Activated CD8-positive, alpha-beta T cell treated with anti-CD3 and anti-CD28 coated beads for 36 hours (primary cell): ENCODE data around the gene ESRRB. TPM values are rescaled to one million over a fixed set of nuclear protein-coding genes. Genes with fewer than 3 reads are reported as not detected.

Source experiments
- ATAC-seq: fragments of 200-7000 bp; cut with Tn5 transposase; one replicate; pipeline ENCODE4 v1.10.0; 2021; ENCODE audit warnings: mild to moderate bottlenecking, moderate library complexity
- CTCF ChIA-PET: fragments of 350-600 bp; sonication (Branson Sonifier 250); formaldehyde crosslinking; loops from one replicate; lab custom pipeline; 2021; ENCODE audit warnings: antibody characterized with exemption; lab: Charles Lee
- POLR2A ChIA-PET: fragments of 350-600 bp; sonication (Branson Sonifier 250); formaldehyde crosslinking; loops from one replicate; lab custom pipeline; 2021; ENCODE audit warnings: antibody characterized with exemption; lab: Charles Lee
- DNase-seq: peaks from one replicate; pipeline ENCODE4 v3.0.0-alpha.2; 2020
- H3K27ac Mint-ChIP-seq: one replicate; pipeline ENCODE4 v1.8.0; 2021; ENCODE audit warnings: mild to moderate bottlenecking, mixed read lengths
- H3K27me3 Mint-ChIP-seq: one replicate; pipeline ENCODE4 v1.8.0; 2021; ENCODE audit warnings: mixed read lengths
- H3K36me3 Mint-ChIP-seq: one replicate; pipeline ENCODE4 v1.8.0; 2021; ENCODE audit warnings: low read depth, mixed read lengths
- H3K4me1 Mint-ChIP-seq: one replicate; pipeline ENCODE4 v1.8.0; 2021; ENCODE audit warnings: low read depth, mixed read lengths
- H3K4me3 Mint-ChIP-seq: one replicate; pipeline ENCODE4 v1.8.0; 2021; ENCODE audit warnings: mild to moderate bottlenecking, moderate library complexity, mixed read lengths
- H3K9me3 Mint-ChIP-seq: one replicate; pipeline ENCODE4 v1.8.0; 2021; ENCODE audit warnings: mixed read lengths
- intact Hi-C: fragments of 100-400 bp; cut with micrococcal nuclease; formaldehyde crosslinking; loops from one replicate; pipeline ENCODE4 v1.10.0; 2022
- total RNA-seq, 2 experiments: library from RNA; stranded (reverse); gene quantifications; one replicate each; pipeline ENCODE4 v1.2.3, GENCODE V29; 2021
- TF ChIP-seq, protein P1 (sequence below): fragments of 200-600 bp; IDR thresholded peaks from one replicate; pipeline ENCODE4 v1.8.0; 2022; ENCODE audit warnings: antibody characterized with exemption, mild to moderate bottlenecking

ESRRB gene
- total RNA-seq, 2 experiments from 2014 or later, result 0.18 to 0.27 TPM

DNA sequence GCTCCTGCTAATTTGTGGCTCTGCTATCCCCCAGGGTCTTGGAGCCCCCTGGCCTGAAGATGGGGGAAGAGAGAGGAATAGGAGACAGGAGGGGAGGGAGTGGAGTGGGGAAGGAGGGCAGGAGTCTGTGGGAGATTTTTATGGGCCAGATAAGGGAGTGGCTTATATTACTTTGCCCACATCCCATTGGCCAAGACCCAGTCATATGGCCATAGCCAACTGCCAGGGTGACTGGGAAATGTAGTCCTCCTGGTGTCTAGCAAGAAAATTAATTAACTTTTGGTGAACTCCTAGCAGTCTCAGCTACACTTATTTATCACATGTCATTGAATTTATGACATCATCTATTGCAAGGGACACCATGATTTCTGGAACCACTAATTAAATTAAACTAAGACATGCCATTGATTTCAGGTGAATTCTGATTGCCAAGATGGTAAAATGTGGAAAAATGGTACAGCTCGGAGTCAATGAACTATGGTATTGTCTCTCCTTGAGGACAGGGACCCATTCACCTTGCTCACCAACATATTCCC is 50.3 kb downstream of the ESRRB start:
- ChIA-PET CTCF (interaction anchor here (1.3 kb wide), 1 partner anchor 74 kb away, joined by 3 read pairs; no protein-coding TSS in a partner anchor), POLR2A (no interaction called here)
- Mint-ChIP-seq H3K27ac (no peak overlapping the region), H3K4me3 (no peak overlapping the region), H3K27me3 (no peaks in the 10 kb centered on the region), H3K4me1 (no peaks in the 10 kb centered on the region), H3K36me3 (no peaks in the 10 kb centered on the region), H3K9me3 (no peaks in the 10 kb centered on the region)
- TF ChIP-seq, protein P1, sequence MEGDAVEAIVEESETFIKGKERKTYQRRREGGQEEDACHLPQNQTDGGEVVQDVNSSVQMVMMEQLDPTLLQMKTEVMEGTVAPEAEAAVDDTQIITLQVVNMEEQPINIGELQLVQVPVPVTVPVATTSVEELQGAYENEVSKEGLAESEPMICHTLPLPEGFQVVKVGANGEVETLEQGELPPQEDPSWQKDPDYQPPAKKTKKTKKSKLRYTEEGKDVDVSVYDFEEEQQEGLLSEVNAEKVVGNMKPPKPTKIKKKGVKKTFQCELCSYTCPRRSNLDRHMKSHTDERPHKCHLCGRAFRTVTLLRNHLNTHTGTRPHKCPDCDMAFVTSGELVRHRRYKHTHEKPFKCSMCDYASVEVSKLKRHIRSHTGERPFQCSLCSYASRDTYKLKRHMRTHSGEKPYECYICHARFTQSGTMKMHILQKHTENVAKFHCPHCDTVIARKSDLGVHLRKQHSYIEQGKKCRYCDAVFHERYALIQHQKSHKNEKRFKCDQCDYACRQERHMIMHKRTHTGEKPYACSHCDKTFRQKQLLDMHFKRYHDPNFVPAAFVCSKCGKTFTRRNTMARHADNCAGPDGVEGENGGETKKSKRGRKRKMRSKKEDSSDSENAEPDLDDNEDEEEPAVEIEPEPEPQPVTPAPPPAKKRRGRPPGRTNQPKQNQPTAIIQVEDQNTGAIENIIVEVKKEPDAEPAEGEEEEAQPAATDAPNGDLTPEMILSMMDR, result no peak
- no peak for ATAC-seq
- intact Hi-C loops, result no loop called here
- no peak for DNase-seq

DNA sequence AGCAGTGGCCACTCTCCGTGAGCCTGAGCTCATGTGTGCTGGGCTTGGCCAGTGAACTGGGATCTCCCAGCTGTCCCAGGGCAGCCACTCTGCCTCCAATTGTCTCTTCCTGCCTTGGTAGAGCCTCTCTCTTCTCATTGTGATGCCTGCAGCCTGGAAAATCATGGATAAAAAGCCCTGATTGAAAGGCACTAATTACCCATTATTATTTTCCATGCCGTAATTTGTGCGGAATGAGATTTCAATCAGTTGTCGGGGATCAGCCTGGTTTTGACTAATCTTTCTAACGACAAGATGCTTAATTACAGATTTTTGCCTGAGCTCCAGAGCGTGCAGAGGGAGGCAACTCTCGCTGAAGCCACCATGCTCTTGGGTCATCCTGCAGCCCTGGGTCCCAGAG is 52.7 kb downstream of the ESRRB start:
- H3K4me3 Mint-ChIP-seq, result no peak overlapping the region
- H3K9me3 Mint-ChIP-seq, result no peaks in the 10 kb centered on the region
- ATAC-seq (no peak), DNase-seq (no peak)
- H3K27me3 Mint-ChIP-seq, result peaks cover 2% of the 10 kb centered on the region
- ChIA-PET CTCF (no interaction called here), POLR2A (no interaction called here)
- H3K36me3 Mint-ChIP-seq, result no peaks in the 10 kb centered on the region
- TF ChIP-seq, protein P1, result no peak
- no peaks in the 10 kb centered on the region for H3K4me1 Mint-ChIP-seq
- H3K27ac Mint-ChIP-seq, result no peak overlapping the region
- intact Hi-C loops, result no loop called here

DNA sequence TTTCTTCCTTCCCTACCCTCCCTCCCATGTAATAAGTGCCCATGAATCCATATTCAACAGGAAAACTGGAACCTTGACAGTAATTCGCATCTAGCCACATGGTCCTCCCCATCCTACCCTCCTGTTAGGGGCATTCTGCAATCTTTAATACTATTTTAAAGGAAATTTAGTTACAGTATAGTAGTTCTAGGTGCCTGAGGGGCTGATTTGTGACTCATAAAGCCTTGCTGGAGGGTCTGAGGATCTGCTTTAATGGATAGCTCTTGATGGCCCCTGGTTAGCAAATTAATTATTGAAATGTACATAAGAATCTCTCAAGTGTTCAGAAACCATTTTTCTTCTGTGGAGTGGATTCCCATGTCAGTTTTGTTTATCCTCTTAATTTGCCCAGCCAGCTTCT is 54.1 kb downstream of the ESRRB start:
- H3K4me3 Mint-ChIP-seq, result no peak overlapping the region
- H3K27ac Mint-ChIP-seq, result no peak overlapping the region
- TF ChIP-seq, protein P1, result no peak
- H3K4me1 Mint-ChIP-seq, result no peaks in the 10 kb centered on the region
- ATAC-seq, result no peak
- H3K9me3 Mint-ChIP-seq, result no peaks in the 10 kb centered on the region
- intact Hi-C loops, result no loop called here
- H3K36me3 Mint-ChIP-seq, result no peaks in the 10 kb centered on the region
- no peak for DNase-seq
- H3K27me3 Mint-ChIP-seq, result peaks cover 2% of the 10 kb centered on the region
- ChIA-PET CTCF (no interaction called here), POLR2A (no interaction called here)

DNA sequence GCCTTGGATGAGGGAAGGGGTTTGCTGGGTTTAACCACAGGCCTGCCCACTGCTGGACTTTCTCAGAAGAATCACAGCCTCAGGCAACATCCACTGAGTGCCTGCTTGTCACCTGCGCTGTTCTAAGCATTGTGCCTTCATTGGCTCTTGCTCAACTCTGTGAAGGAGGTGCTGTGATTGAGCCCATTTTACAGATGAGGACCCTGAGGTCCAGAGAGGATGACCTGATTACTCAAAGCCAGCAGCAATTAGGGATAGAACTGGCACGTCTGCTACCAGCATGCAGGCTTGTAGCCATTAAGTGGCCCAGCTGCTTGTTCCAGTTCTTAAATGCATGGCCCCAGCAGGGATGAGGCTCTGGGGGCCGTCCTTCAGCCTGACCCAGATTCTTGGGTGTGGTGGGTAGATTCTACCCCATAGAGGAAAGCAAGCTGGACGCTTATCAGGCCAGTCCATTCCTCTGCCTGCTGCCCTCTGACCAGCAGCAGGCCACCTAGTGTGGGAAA is 54.6 kb downstream of the ESRRB start:
- Mint-ChIP-seq H3K9me3 (no peaks in the 10 kb centered on the region), H3K27ac (no peak overlapping the region), H3K36me3 (no peaks in the 10 kb centered on the region), H3K27me3 (peaks cover 3% of the 10 kb centered on the region), H3K4me3 (no peak overlapping the region), H3K4me1 (no peaks in the 10 kb centered on the region)
- DNase-seq, result no peak
- intact Hi-C loops, result no loop called here
- ATAC-seq, result no peak
- ChIA-PET POLR2A (no interaction called here), CTCF (no interaction called here)
- TF ChIP-seq, protein P1, result no peak

DNA sequence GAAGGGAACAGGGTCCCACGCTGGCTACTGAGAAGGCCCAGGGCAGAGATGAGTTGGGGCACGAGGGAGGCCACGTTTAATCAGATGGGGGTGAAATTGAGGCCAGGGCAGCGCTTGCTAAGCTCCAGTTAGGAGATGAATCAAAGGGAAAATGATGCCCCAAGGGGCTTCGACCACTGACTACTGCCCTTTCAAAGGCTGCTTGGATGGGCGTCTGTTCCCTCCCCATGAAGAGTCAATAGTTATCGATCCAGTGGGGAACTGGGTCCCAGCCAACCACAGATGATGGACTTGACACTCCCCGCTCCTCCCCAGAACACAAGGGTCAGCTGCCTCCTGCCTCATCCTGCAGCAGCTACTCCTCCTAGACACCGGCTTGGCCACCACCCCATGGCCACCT is 55.6 kb downstream of the ESRRB start:
- intact Hi-C loops, result no loop called here
- ATAC-seq (no peak), DNase-seq (no peak)
- H3K9me3 Mint-ChIP-seq, result no peaks in the 10 kb centered on the region
- no peak overlapping the region for H3K27ac Mint-ChIP-seq
- H3K27me3 Mint-ChIP-seq, result peaks cover 3% of the 10 kb centered on the region
- POLR2A ChIA-PET, result no interaction called here
- H3K36me3 Mint-ChIP-seq, result no peaks in the 10 kb centered on the region
- no peak overlapping the region for H3K4me3 Mint-ChIP-seq
- TF ChIP-seq, protein P1, result no peak
- no peaks in the 10 kb centered on the region for H3K4me1 Mint-ChIP-seq
- CTCF ChIA-PET, result no interaction called here
